GM21576 (cell line): ENCODE data around the gene GORASP1.

Source experiments
- ATAC-seq: cut with Tn5 transposase; IDR thresholded peaks from one replicate; pipeline ENCODE4 v1.9.1; 2021; ENCODE audit warnings: mild to moderate bottlenecking, moderate library complexity; ENCODE audit not compliant: unreplicated experiment

Gene GORASP1

GRCh38 chr3:39103791-39104552, 3.5 kb downstream of the GORASP1 start:
- no peak for ATAC-seq

- no peak for ATAC-seq
Observed at GRCh38 chr3:39103324-39103693, 4.1 kb downstream of the GORASP1 start.

GRCh38 chr3:39102504-39103323, 4.7 kb downstream of the GORASP1 start:
- ATAC-seq: no peak

DNA sequence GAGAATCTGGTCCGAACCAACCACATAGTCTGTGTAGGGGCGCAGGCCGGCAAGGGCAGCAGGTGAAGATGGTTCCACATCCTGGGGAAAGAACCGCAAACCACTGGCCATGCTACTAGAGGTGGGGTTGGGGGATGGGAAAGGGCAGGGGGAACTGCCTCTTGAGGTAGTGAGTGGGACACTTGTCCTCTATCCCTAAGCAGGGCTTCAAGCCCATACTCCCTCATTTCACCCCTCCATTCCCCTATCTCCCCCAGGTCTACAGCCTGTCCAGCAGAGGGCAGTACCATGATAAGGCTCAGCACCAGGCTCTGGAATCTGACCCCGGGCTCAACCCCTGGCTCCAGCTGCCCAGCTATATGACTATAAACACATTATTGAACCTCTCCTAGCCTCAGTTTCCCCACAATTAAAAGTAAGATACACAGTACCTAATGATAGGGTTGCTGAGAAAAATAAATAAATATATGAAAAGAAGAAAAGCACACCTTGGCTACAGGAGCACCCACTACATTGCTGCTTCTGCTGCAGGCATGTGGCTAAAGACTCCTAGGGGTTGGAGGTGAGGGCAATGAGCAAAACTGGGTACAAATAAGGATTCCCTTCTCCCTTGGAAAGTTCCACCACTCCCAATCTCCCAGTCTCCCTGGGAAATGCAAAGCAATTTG, 6.3 kb downstream of the GORASP1 start:
- ATAC-seq: peak; percentile 64

DNA sequence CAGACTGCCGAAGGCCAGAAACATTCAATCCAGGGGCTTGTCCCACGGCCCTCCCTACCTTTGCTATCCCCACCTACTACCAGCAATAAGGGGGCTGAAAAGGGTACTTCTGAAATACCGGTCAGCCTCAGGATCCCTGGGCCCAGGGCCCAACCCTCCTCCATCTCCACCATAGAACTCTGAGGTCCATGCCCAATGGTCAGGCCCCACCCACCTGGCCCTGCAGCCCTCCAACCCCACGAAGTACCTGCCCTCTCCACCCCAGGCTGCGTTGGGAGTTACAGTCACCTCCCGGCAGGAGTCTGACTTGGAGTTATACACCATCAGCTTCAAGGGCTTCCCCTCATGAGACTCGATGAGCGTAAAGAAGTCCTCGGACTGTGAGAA, 6.9 kb downstream of the GORASP1 start:
- no peak for ATAC-seq

DNA sequence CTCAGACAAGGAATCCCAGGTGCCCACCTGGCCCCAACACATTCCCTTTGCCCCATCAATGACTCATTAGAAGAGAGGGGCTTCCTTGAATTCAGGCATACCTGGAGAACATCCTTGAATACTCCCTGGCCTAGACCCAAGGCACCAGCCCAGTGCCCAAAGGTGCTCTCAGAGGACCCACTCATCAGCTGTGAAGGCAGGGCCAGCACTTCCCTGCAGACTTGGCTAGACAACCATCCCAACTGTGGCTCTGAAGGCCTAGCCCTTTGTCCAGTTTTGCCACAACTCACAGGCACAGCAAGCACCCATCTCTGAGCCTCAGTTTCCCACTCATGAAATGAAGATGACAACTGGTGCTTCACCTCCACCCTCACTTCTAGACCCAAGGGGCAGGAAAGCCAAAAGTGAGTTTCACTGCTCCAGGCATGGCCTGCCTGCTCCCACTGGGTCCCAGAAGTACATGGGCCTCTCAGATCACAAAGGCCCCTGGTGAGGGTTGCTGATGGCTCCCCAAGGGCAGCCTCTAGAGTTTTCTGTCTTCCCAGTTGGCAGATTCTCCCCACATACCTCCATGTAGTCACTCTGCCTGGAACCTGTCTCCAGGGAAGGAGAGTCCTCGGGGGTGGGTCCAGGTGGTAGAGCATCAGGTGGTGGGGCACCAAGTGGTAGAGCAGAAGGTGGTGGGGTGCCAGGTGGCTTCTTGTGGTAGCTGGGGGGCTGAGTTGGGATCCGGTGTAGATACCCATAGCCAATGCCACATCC, 7.5 kb downstream of the GORASP1 start:
- no peak for ATAC-seq

DNA sequence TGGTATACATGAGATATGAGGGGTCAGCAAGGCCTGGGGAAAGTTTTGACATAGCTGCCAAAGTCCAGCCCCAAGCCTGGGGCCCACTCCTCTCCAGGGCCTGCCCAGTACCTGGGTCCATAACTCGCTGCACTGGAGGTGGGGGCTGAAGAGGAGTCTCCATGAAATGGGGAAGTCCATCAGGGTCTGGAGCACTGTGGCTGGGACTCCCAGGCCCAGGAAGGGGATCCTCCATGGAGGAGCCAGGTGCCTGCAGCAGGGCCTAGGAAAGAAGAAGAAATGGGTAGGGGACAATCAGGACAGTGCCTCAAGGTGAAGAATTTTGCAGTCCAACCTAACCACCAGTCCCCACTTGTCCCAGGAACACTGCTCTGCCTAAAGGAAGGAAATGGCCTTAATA, 8.2 kb downstream of the GORASP1 start:
- no peak for ATAC-seq

DNA sequence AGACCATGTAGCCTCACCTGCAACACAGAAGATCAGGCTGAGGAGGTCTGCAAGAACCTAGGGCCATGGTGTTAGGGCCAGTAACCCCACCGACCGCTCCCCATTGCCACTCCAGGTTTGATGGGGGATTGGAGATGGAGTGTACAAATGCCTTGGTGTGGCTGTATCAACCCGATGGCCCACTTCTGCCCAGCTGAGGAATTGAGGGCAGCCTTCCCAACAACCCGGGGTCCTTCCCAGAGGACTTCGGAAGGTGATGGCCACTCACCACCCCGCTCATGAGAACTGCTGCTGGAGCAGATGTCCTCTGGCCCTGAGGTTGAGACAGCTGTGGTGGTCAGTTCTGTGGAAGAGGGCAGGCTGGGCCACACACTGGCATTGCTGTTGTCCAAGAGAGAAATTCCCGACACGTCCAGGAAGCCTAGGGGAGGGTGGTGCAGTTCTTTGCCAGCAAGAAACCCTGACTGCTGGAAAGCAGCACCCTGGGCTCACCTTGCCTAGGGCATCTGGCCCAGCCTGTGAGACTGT, 8.9 kb downstream of the GORASP1 start:
- no peak for ATAC-seq

DNA sequence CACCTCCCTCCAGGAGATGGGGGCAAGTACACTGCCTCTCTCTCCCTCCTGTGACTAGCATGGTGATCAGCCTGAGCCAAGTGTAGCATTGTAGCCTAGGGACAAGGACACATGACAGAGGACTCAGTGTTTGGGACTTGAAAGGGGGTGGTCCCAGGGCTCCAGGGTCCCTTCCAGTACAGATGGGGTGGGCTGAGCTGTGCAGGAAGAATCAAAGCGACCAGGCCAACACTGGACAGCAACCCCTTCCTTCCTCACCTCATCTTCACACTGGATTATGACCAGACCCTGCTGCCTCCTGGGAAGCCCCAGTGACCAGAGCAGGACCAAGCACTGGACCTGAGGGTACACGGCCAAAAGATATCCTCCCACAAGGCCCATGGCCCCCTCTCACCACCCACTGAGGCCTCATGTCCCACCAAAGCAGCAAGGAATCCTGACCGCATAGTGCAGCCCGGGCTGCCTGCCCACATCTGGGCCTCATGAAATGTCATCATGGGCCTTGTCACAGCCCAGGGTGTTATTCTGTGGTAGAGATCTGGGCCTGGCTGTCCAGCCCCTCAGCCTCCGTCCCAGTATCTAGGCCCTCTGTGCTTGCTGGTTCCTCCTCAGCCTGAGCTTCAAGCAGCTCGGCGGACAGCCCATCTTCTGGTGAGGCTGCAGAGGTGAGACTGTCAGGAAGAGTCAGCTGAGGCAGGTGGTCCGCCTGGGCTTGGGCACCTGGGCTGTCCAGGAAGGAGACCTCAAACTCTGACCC, 9.5 kb downstream of the GORASP1 start:
- ATAC-seq: no peak

DNA sequence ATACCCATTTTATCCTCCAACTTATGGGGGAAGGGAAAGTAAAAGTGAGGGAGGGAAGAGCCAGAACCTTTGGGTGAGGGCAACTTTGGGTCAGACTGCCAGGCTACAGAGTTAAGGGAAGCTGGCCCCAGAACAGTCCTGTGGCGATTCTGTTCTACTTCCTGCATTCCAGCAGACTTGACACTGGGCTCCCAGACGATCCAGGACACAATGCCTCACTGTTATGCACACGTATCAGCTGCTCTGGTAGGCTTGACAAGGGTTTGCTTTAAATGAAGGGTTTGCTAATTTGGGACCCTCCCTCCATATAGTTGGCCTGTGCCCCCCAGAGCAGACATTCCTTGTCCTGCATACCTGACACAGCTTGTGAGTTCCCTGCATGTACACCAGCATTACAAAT, 10.7 kb downstream of the GORASP1 start:
- no peak for ATAC-seq

DNA sequence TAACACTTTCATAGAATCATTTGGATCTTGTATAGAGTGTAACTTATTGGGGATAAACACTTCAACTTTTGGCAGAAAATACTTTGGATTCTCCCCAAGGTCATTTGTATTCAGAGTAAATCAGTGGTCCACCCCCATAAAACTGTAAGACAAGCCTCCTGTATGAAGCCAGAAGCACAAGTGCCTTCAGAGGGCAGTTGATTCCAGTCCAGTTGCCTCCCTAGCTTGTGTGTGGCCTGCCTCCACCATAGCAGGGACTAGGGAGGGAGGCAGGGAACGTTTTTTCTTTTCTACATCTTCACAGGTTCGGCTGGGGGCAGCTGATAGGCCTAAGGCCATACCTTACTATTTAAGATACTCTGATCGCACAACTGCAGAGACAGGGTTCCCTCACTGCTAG, 11.6 kb downstream of the GORASP1 start:
- ATAC-seq: no peak

- no peak for ATAC-seq
Observed at GRCh38 chr3:39094851-39095677, 12.4 kb downstream of the GORASP1 start.

- no peak for ATAC-seq
Observed at GRCh38 chr3:39090922-39091321, 16.5 kb downstream of the GORASP1 start.

DNA sequence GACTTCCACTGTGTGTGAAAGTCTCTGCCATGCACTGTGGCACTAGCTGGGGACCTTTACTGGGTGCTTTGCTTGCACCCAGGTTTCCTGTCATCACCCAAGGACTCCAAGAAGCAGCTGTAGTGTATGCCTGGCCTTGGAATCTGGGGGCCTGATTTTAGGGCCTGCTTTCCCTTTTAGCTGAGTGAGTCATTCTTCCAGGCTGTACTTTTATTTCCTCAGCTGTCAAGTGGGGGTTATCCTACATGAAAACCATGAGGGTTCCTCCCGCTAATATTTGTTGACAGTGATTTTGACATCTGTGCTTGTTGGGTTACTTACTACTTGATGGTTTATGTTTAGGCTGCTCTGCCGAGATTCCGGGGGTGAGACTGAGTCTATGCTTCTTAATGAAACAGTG, 18.5 kb downstream of the GORASP1 start:
- ATAC-seq: no peak

DNA sequence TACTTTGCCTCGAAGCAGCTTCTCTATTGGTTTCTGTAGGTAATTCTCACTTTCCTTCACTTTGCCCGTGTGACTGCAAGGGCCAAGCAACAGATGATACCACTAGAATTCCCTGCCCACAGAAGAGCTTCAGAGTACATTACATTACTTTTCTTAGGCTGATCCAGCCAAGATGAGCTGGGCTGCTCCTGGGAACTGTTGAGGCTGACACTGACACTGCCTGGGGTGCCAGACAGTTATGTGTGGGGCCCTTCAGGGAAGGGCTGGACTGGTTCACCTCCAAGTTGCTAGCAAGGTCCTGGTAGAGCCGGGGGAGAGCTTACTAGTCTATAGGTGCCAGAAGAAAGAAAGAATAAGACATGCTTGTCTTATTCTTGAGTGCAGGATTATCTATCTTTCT, 19.0 kb downstream of the GORASP1 start:
- ATAC-seq: no peak

DNA sequence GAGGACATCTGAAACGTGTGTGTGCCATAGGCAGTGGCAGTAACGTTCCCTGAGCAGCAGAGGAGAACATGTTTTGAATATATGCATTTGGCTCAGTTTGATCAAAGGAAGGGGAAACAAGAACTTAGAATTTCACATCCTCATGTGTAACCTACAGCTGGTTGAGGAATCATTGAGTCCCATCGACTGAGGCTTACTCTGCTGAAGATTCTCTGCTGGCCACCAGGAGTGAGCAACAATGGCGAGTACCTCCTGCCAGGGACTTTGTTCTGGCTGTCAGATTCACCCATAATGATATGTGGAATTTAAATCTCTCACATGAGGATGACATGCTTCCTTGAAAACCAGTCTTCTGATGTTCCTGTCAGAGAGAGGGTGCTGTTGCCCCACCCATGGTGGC, 21.3 kb downstream of the GORASP1 start:
- no peak for ATAC-seq

DNA sequence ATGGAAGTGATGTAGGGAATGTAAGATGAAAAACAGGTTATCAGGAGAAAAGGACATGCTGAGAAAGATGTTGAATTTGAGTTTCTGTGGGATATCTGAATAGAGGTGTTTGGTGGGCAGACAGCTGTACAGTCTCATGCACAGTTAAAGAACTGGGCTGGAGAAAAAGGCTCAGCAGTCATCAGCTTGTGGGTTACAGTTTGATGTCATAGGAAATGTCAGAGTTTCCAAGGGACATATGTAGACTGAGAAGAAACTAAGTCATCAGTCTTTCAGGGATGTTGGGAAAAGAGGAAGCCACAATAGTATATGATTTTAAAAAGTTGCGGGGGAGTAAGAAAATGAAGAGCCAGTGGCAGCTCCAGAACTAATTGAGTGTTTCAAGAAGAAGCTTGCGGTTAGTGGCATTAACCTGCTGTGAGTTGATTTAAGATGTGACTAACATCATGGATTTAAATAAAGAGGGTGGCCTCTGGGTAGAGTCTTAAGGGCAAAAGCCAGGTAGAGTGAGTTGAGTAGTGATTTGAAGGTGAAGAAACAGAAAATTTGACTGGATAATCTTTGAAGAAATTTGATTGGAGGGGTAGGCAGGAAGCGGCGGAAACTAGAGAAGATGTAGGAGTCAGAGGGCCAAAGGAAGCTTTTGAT, 24.6 kb downstream of the GORASP1 start:
- no peak for ATAC-seq

DNA sequence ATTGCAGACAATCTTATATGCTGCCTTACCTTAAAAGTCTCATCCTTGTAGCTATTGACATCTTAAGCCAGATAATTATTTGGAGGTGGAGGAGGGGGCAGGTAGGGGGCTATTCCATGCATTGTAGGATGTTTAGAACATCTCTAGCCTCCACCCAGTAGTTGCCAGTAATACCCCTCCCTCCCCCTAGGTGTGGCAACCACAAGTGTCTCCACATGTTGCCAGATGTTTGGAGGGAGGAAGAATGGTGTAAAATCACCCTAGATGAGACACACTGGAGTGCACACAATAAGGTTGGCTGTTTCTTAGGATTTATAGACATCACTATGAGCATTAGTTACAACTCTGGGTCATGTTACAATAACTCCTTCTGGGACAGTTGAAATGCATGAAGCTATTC, 27.4 kb downstream of the GORASP1 start:
- ATAC-seq: no peak

DNA sequence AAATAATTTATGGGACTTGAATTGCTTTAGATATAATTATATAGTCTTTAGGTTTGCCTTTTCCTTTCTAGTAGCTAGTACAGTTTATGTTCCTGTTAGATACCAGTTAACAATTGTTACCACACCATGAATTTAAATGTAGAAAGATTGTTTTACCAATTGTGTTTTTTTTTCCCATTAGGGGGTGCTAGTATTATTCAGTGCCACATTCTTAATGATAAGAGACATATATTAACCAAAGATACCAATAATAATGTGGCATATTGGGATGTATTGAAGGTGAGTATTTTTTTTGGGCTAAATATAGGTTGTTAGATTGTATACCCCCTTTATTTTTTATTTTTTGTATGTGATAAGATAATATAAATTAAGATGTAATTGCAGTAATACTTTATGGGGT, 27.9 kb downstream of the GORASP1 start:
- no peak for ATAC-seq
